ENCODE results near the gene DHRSX. TPM values are rescaled to one million over a fixed set of nuclear protein-coding genes. Genes with fewer than 3 reads are reported as not detected.
A peak's percentile ranks its signal among the peaks of the same experiment; 100 is the strongest.
"Not testable (repeated sequence)": the region's sequence is repeated elsewhere in the genome, so short reads cannot be mapped to it uniquely, and the experiment has no call there.

Gene DHRSX
- total RNA-seq, 1 donor from 2014 or later = 19.0 TPM

DNA sequence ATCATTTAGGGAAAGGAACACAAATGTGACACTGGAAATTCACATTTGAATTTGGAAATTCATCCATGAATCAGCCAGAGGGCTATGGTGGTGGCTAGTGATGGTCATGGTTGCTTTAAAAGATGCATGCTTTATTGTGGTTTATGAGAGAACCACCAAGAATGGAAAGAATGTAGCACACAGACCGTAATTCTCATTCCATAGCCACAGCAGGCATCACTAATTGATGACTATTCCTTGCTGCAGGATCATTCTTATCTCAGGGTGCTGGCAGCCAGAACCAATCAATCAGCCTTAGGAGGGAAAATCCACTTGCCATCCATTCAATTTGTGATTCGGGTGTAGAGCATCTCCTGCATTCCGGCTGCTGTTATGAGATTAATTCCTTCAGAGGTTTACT, 115.6 kb downstream of the DHRSX start:
- TF ChIP-seq, protein P1, sequence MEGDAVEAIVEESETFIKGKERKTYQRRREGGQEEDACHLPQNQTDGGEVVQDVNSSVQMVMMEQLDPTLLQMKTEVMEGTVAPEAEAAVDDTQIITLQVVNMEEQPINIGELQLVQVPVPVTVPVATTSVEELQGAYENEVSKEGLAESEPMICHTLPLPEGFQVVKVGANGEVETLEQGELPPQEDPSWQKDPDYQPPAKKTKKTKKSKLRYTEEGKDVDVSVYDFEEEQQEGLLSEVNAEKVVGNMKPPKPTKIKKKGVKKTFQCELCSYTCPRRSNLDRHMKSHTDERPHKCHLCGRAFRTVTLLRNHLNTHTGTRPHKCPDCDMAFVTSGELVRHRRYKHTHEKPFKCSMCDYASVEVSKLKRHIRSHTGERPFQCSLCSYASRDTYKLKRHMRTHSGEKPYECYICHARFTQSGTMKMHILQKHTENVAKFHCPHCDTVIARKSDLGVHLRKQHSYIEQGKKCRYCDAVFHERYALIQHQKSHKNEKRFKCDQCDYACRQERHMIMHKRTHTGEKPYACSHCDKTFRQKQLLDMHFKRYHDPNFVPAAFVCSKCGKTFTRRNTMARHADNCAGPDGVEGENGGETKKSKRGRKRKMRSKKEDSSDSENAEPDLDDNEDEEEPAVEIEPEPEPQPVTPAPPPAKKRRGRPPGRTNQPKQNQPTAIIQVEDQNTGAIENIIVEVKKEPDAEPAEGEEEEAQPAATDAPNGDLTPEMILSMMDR (IDR thresholded peaks at IDR 0.05; ENCODE audit: insufficient read depth, low read length, severe bottlenecking) = no peak
- Histone ChIP-seq H3K27me3 (ENCODE audit: control insufficient read depth, insufficient read depth, low read length) (no peaks in the 10 kb centered on the region), H3K36me3 (ENCODE audit: control insufficient read depth, insufficient read depth, low read length) (peaks cover 3% of the 10 kb centered on the region), H3K4me3 (ENCODE audit: low read depth, low read length) (no peak overlapping the region)
- FAIRE-seq = no peak
- peak; percentile 63 for DNase-seq (ENCODE audit: low read depth)

DNA sequence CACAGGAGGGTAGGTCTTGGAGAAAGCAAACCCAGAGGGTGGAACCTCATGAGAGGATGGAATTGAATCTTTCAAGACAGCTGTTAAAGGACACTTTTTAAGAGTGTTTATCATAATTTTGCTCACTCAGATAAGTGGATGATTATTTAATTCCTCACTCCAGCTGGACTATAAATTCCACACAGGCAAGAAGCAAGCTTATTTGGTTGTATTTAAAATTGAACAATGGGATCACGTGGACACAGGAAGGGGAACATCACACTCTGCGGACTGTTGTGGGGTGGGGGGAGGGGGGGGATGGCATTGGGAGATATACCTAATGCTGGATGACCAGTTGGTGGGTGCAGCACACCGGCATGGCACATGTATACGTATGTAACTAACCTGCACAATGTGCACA, 116.3 kb downstream of the DHRSX start:
- Histone ChIP-seq H3K36me3 (ENCODE audit: control insufficient read depth, insufficient read depth, low read length) (peaks cover 3% of the 10 kb centered on the region), H3K27me3 (ENCODE audit: control insufficient read depth, insufficient read depth, low read length) (no peaks in the 10 kb centered on the region), H3K4me3 (ENCODE audit: low read depth, low read length) (no peak overlapping the region)
- TF ChIP-seq, protein P1 (IDR thresholded peaks at IDR 0.05; ENCODE audit: insufficient read depth, low read length, severe bottlenecking) = no peak
- FAIRE-seq (no peak), DNase-seq (ENCODE audit: low read depth) (no peak)

DNA sequence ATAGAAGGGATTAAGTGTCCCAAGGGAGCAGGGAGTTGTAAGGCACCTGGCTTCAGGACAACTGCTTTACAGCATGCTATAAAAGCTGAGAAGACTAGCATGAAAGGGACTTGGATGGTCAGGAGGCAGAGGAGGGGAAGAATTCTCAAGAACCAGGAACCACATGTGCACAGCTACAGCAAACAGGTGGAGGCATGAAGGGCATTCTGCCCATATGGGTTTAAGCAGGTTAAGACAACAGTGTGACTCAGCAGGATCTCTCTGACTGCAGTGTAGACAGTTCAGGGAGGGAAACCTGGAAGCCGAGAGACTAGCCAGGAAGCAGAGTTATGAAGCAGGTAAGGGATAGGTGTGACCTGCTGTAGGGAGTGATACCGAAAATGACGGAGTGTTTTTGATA, 117.0 kb downstream of the DHRSX start:
- no peak for FAIRE-seq

DNA sequence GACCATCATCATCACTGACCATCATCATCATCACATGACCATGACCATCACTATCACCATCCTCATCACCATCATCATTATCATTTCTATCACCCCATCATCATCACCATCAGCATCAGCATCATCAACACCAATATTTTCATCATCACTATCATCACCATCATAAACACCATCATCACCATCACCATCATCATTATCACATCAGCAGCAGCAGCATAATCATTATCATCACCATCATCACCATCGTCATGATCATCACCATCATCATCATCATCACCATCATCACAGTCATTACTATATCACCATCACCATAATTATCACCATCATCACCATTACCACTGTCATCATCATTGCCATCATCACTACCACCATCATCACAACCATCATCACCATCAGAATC, 117.6 kb downstream of the DHRSX start:
- TF ChIP-seq, protein P1 (IDR thresholded peaks at IDR 0.05; ENCODE audit: insufficient read depth, low read length, severe bottlenecking) = no peak
- no peak for DNase-seq (ENCODE audit: low read depth)
- Histone ChIP-seq H3K27me3 (ENCODE audit: control insufficient read depth, insufficient read depth, low read length) (no peaks in the 10 kb centered on the region), H3K4me3 (ENCODE audit: low read depth, low read length) (no peak overlapping the region), H3K36me3 (ENCODE audit: control insufficient read depth, insufficient read depth, low read length) (peaks cover 1% of the 10 kb centered on the region)
- no peak for FAIRE-seq

More for the DNA sequence above, 117.0 kb downstream of the DHRSX start:
- Histone ChIP-seq H3K4me3 (ENCODE audit: low read depth, low read length) (no peak overlapping the region), H3K27me3 (ENCODE audit: control insufficient read depth, insufficient read depth, low read length) (no peaks in the 10 kb centered on the region), H3K36me3 (ENCODE audit: control insufficient read depth, insufficient read depth, low read length) (peaks cover 1% of the 10 kb centered on the region)
- TF ChIP-seq, protein P1 (IDR thresholded peaks at IDR 0.05; ENCODE audit: insufficient read depth, low read length, severe bottlenecking) = no peak
- peak; percentile 83 for DNase-seq (ENCODE audit: low read depth)

DNA sequence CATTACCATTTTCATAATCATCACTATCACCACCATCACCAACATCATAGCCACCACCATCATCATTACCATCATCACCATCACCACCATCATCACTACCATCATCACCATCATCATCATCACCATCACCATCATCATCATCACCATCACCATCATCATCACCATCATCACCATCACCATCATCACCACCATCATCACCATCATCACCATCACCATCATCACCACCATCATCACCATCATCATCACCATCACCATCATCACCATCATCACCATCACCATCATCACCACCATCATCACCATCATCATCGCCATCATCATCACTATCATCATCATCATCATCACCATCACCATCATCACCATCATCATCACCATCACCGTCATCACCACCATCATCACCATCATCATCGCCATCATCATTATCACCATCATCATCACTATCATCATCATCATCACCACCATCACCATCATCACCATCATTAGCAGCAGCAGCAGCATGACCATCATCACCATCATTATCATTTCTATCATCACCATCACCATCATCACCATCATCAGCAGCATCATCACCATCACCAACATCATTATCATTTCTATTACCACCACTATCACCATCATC, 118.2 kb downstream of the DHRSX start:
- not testable (repeated sequence) for H3K36me3 ChIP-seq (ENCODE audit: control insufficient read depth, insufficient read depth, low read length); H3K4me3 ChIP-seq (ENCODE audit: low read depth, low read length); DNase-seq (ENCODE audit: low read depth); H3K27me3 ChIP-seq (ENCODE audit: control insufficient read depth, insufficient read depth, low read length)
- peak; percentile 76 for FAIRE-seq

DNA sequence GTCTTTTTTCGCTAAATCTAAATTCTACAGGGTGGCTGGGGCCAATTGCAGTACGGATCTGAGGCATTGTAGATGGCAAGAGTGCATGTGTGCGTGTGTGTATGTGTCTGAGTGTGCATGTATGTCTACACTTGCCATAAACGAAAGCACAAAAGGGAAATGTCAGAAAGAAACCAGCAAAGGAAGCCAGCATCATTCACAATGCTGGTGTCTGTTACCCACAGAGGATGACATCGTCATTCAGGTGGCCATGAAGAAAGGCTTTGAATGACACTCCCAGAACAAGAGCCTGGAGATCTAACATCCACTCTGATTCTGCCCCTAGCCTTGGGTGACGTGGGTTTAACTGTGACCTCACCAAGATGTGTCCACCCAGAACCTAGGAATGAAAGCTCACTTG, 124.6 kb downstream of the DHRSX start:
- DNase-seq (ENCODE audit: low read depth) (no peak), FAIRE-seq (no peak)
- TF ChIP-seq, protein P1 (IDR thresholded peaks at IDR 0.05; ENCODE audit: insufficient read depth, low read length, severe bottlenecking) = no peak
- no peaks in the 10 kb centered on the region for H3K36me3 ChIP-seq (ENCODE audit: control insufficient read depth, insufficient read depth, low read length)
- H3K4me3 ChIP-seq (ENCODE audit: low read depth, low read length) = no peak overlapping the region
- no peaks in the 10 kb centered on the region for H3K27me3 ChIP-seq (ENCODE audit: control insufficient read depth, insufficient read depth, low read length)
